ENCODE measurements around the gene SEZ6L2. TPM values are rescaled to one million over a fixed set of nuclear protein-coding genes. Genes with fewer than 3 reads are reported as not detected.

The SEZ6L2 gene
- total and polyA plus RNA-seq, 9 of the 15 experiments (the other 6 are each of a cell fraction or from before 2014, with no cell fraction given) = 0.10 to 2.1 (median 0.72) TPM

DNA sequence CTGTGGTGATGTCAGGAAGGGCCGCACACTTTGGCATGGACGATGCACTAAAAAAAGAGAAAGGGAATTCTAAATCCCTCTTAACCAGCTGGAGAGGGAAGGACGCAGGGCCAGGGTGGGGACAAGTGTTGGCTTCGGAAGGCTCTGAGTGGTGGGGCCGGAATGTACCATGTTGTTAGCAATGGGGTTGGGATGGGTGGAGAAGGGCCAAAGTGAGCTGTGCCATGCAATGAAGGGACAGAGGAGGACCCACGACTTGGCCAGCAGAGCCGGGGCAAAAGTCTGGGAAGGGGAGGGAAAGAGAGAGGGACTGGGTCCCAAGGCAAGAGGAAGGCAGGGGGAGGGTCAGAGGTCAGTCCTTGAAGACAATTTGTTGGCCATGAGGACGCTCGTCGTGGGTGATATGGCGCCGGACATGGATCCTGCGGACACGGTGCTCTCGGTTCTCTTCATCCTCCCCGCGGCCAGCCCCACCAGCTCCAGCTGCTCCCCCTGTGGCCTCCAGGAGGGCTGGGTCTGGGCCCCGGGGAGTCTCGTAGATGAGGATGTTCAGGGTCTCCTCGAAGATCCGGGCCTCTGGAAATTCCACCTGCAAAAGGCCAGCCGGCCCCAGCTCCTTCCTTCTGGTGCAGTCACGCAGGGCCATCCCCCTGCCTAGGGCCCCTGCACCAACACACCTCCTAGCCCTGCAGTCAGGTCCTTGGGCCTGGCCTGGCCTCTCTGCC is 7.3 kb upstream of the SEZ6L2 start:
- Histone ChIP-seq H3K9me1 (ENCODE audit: control insufficient read depth, insufficient read depth, low read length) (no peaks in the 10 kb centered on the region), H3K79me2 (ENCODE audit: control insufficient read depth, insufficient read depth, low read length) (no peaks in the 10 kb centered on the region), H2AFZ (ENCODE audit: low read depth, low read length) (no peak overlapping the region), H3K9me3 (replicated peaks; ENCODE audit: control insufficient read depth, insufficient read depth, low read depth, low read length) (no peaks in the 10 kb centered on the region), H3K36me3 (ENCODE audit: control insufficient read depth, insufficient read depth, low read length) (no peaks in the 10 kb centered on the region), H3K27me3 (ENCODE audit: control insufficient read depth in 2 of 2, insufficient read depth in 2 of 2, low read length in 2 of 2) (peaks cover 4 to 5% of the 10 kb centered on the region in 2 experiments; a peak in 3 of 5 replicates), H3K27ac (ENCODE audit: extremely low read depth, low read depth, low read length) (no peak overlapping the region), H3K9ac (ENCODE audit: insufficient read depth in 1 of 2, low read depth in 2 of 2, low read length in 2 of 2) (no peak overlapping the region), H3K4me1 (replicated peaks in 1 of 2; ENCODE audit: control insufficient read depth in 2 of 2, insufficient read depth in 2 of 2, low read length in 2 of 2) (peaks cover 0 to 15% of the 10 kb centered on the region in 2 experiments; a peak in 2 of 5 replicates), H4K20me1 (replicated peaks; ENCODE audit: control insufficient read depth, insufficient read depth, low read length) (no peaks in the 10 kb centered on the region), H3K4me2 (ENCODE audit: insufficient read depth, low read length) (no peak overlapping the region), H3K4me3 (no peak overlapping the region)
- in situ Hi-C loops (cut with MboI) (no loop called here), intact Hi-C loops (cut with micrococcal nuclease) (no loop called here)
- FAIRE-seq (no peak), DNase-seq (ENCODE audit: extremely low read depth in 1 of 4, low spot score in 3 of 4) (no peak), ATAC-seq (no peak)
- ChIA-PET POLR2A (interaction anchor here (0.6 to 1.0 kb wide), 3 partner anchors 11 to 86 kb away, joined by 3 to 4 read pairs (median 3); partner anchors contain the start of gene MVP), CTCF (ENCODE audit: low intra/inter-chr PET ratio) (no interaction called here)
- BruUV-seq (replicated peaks) = no TSS peak
- 62% methylated on average over 16 of the region's 23 CpGs for WGBS (ENCODE audit: insufficient coverage, low coverage, missing lambda C conversion rate)
- TF ChIP-seq, protein P1, sequence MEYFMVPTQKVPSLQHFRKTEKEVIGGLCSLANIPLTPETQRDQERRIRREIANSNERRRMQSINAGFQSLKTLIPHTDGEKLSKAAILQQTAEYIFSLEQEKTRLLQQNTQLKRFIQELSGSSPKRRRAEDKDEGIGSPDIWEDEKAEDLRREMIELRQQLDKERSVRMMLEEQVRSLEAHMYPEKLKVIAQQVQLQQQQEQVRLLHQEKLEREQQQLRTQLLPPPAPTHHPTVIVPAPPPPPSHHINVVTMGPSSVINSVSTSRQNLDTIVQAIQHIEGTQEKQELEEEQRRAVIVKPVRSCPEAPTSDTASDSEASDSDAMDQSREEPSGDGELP (CRISPR knock-in tag; IDR thresholded peaks at IDR 0.05; ENCODE audit: borderline replicate concordance) = no peak
- peak; percentile 43; the same call in 1 of the 2 replicates for TF ChIP-seq ZNF263 (CRISPR knock-in tag; IDR thresholded peaks at IDR 0.05; ENCODE audit: borderline replicate concordance)
- TF ChIP-seq RBM34 (IDR thresholded peaks at IDR 0.05; ENCODE audit: borderline replicate concordance, insufficient read depth, low read length) = no peak
- no peak for TF ChIP-seq POLR2AphosphoS5 (IDR thresholded peaks at IDR 0.05; ENCODE audit: control insufficient read depth, insufficient read depth, low read depth, low read length)
- TF ChIP-seq, protein P2, sequence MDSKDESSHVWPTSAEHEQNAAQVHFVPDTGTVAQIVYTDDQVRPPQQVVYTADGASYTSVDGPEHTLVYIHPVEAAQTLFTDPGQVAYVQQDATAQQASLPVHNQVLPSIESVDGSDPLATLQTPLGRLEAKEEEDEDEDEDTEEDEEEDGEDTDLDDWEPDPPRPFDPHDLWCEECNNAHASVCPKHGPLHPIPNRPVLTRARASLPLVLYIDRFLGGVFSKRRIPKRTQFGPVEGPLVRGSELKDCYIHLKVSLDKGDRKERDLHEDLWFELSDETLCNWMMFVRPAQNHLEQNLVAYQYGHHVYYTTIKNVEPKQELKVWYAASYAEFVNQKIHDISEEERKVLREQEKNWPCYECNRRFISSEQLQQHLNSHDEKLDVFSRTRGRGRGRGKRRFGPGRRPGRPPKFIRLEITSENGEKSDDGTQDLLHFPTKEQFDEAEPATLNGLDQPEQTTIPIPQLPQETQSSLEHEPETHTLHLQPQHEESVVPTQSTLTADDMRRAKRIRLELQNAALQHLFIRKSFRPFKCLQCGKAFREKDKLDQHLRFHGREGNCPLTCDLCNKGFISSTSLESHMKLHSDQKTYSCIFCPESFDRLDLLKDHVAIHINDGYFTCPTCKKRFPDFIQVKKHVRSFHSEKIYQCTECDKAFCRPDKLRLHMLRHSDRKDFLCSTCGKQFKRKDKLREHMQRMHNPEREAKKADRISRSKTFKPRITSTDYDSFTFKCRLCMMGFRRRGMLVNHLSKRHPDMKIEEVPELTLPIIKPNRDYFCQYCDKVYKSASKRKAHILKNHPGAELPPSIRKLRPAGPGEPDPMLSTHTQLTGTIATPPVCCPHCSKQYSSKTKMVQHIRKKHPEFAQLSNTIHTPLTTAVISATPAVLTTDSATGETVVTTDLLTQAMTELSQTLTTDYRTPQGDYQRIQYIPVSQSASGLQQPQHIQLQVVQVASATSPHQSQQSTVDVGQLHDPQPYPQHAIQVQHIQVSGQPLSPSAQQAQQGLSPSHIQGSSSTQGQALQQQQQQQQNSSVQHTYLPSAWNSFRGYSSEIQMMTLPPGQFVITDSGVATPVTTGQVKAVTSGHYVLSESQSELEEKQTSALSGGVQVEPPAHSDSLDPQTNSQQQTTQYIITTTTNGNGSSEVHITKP (IDR thresholded peaks at IDR 0.05; ENCODE audit: partially characterized antibody) = peak; percentile 85
- TF ChIP-seq POLR2G (IDR thresholded peaks at IDR 0.05; ENCODE audit: low read depth, low read length) = peak; percentile 28; the same call in 1 of the 2 replicates
- TF ChIP-seq ZNF140 (CRISPR knock-in tag; IDR thresholded peaks at IDR 0.05) = no peak
- TF ChIP-seq GABPB1 (CRISPR knock-in tag; IDR thresholded peaks at IDR 0.05) = no peak

Measured in K562 (cell line).